Esophagus squamous epithelium (tissue), 5 donors: ENCODE measurements around the gene TACR2. TPM values are rescaled to one million over a fixed set of nuclear protein-coding genes. Genes with fewer than 3 reads are reported as not detected.

ENCODE experiments used
- DNase-seq: peaks from one replicate; lab custom pipeline; 2025; lab: John Stamatoyannopoulos, UW
- H3K27ac ChIP-seq, 4 donors: fragments of 200-600 bp; sonication (generic); one replicate each; pipeline ENCODE4 v1.5.1; 2016 to 2019; ENCODE audit warnings: mild to moderate bottlenecking in 1 of 4
- H3K27me3 ChIP-seq, 4 donors: fragments of 200-600 bp; sonication (generic); 1 replicate in 3 of 4; 2 replicates in 1 of 4; pipeline versions ENCODE4 v1.5.1 to v1.6.0; 2017 to 2021; ENCODE audit warnings: antibody characterized with exemption in 1 of 4
- H3K36me3 ChIP-seq, 3 donors: fragments of 200-600 bp; sonication (generic); one replicate each; pipeline ENCODE4 v1.5.1; 2016 to 2019
- H3K4me1 ChIP-seq, 3 donors: fragments of 200-600 bp; sonication (generic); one replicate each; pipeline ENCODE4 v1.5.1; 2017 to 2019
- H3K4me3 ChIP-seq, 4 donors: fragments of 200-600 bp; sonication (generic); 1 replicate in 3 of 4; 2 replicates in 1 of 4; pipeline ENCODE4 v1.5.1; 2016 to 2019; ENCODE audit warnings: mild to moderate bottlenecking in 2 of 4, moderate library complexity in 1 of 4
- H3K9me3 ChIP-seq, 3 donors: fragments of 200-600 bp; sonication (generic); one replicate each; pipeline ENCODE4 v1.5.1; 2016 to 2019
- CTCF ChIP-seq, 6 experiments: fragments of 450-650 bp in 4 of 6; fragments of 200-600 bp in 2 of 6; sonication (generic) in 2 of 6; IDR thresholded peaks; one replicate each; pipeline ENCODE4 v1.5.1; 2016 to 2019; ENCODE audit warnings: antibody characterized with exemption in 6 of 6, mild to moderate bottlenecking in 4 of 6, moderate library complexity in 4 of 6
- POLR2A ChIP-seq, 4 donors: fragments of 450-650 bp; IDR thresholded peaks; one replicate each; pipeline ENCODE4 v1.6.1; 2017; ENCODE audit warnings: antibody characterized with exemption in 4 of 4, mild to moderate bottlenecking in 4 of 4, moderate library complexity in 3 of 4
- WGBS, 2 donors: methylation state at CpG; one replicate each; pipeline ENCODE4 v1.1.5; 2018; 5-methylcytosine and 5-hydroxymethylcytosine counted together
- intact Hi-C: fragments of 100-400 bp; cut with DNase I; formaldehyde crosslinking; loops from one replicate; pipeline ENCODE4 v1.15.0; 2022
- total RNA-seq, 4 donors: library from RNA; depleted of rRNA; stranded (reverse); fragments of >200 nt; gene quantifications; one replicate each; pipeline ENCODE4 v1.1.0, GENCODE V29; 2016
- donor health status: DM: yes; HTN: yes; CAD: no.

TACR2 gene
- total RNA-seq, 4 donors from 2014 or later = 0.72 to 24.0 (median 4.4) TPM

- H3K27me3 ChIP-seq = no peaks in the 10 kb centered on the region
- DNase-seq = no peak
- H3K36me3 ChIP-seq = no peaks in the 10 kb centered on the region
- H3K4me3 ChIP-seq = peak overlapping the region in 1 of 4 donors; percentile 58
- intact Hi-C loops = loop anchor here (5.0 to 10.0 kb wide), 2 partner anchors 79 to 217 kb away; partner anchors contain the start of gene FAM241B
- peaks cover 0 to 19% (median 0%) of the 10 kb centered on the region in 3 donors for H3K4me1 ChIP-seq
- peak overlapping the region; percentile 15 to 94 (median 68) for H3K27ac ChIP-seq
- TF ChIP-seq POLR2A (IDR thresholded peaks at IDR 0.05) (no peak), CTCF (IDR thresholded peaks at IDR 0.05) (no peak)
- no peaks in the 10 kb centered on the region for H3K9me3 ChIP-seq
- 57 to 64% methylated on average over 6 to 7 of the region's 8 CpGs for WGBS, 2 donors
Observed at GRCh38 chr10:69418052-69418752, 1.5 kb upstream of the TACR2 start.

- intact Hi-C loops = loop anchor here (5.0 to 10.0 kb wide), 2 partner anchors 80 to 217 kb away; partner anchors contain the start of gene FAM241B
- DNase-seq = no peak
- peaks cover 0 to 25% (median 0%) of the 10 kb centered on the region in 3 donors for H3K4me1 ChIP-seq
- TF ChIP-seq CTCF (IDR thresholded peaks at IDR 0.05) = no peak
- TF ChIP-seq POLR2A (IDR thresholded peaks at IDR 0.05) = no peak
- no peaks in the 10 kb centered on the region for H3K9me3 ChIP-seq
- no peaks in the 10 kb centered on the region for H3K36me3 ChIP-seq
- peak overlapping the region in 2 of 4 donors; percentile 34 to 58 for H3K4me3 ChIP-seq
- peak overlapping the region; percentile 33 to 94 (median 68) for H3K27ac ChIP-seq
- H3K27me3 ChIP-seq = no peaks in the 10 kb centered on the region
- 63 to 82% methylated on average over 3 to 10 of the region's 11 CpGs for WGBS, 2 donors
Observed at GRCh38 chr10:69417542-69417941, 824 bp upstream of the TACR2 start.

GRCh38 chr10:69415951-69416350 lies 767 bp downstream of the TACR2 start:
- H3K4me1 ChIP-seq = peaks cover 0 to 30% (median 5%) of the 10 kb centered on the region in 3 donors
- no peak for TF ChIP-seq CTCF (IDR thresholded peaks at IDR 0.05)
- no peak for TF ChIP-seq POLR2A (IDR thresholded peaks at IDR 0.05)
- H3K4me3 ChIP-seq = peak overlapping the region in 3 of 4 donors; percentile 23 to 58 (median 34)
- H3K27me3 ChIP-seq = no peaks in the 10 kb centered on the region
- intact Hi-C loops = loop anchor here (5.0 to 10.0 kb wide), 2 partner anchors 81 to 219 kb away; partner anchors contain the start of gene FAM241B
- no peaks in the 10 kb centered on the region for H3K36me3 ChIP-seq
- WGBS, 2 donors = 81 to 89% methylated on average over 8 to 10 of the region's 10 CpGs
- DNase-seq = no peak
- H3K9me3 ChIP-seq = no peaks in the 10 kb centered on the region
- H3K27ac ChIP-seq = peak overlapping the region in 3 of 4 donors; percentile 62 to 94 (median 76)

- Histone ChIP-seq H3K27me3 (no peaks in the 10 kb centered on the region), H3K4me1 (peaks cover 0 to 32% (median 5%) of the 10 kb centered on the region in 3 donors), H3K9me3 (no peaks in the 10 kb centered on the region), H3K27ac (peak overlapping the region in 3 of 4 donors; percentile 62 to 94 (median 83)), H3K36me3 (no peaks in the 10 kb centered on the region), H3K4me3 (peak overlapping the region in 3 of 4 donors; percentile 23 to 58 (median 34))
- WGBS, 2 donors = 72 to 78% methylated on average over 7 to 8 of the region's 13 CpGs
- intact Hi-C loops = loop anchor here (5.0 to 10.0 kb wide), 2 partner anchors 82 to 220 kb away; partner anchors contain the start of gene FAM241B
- TF ChIP-seq CTCF (IDR thresholded peaks at IDR 0.05) (no peak), POLR2A (IDR thresholded peaks at IDR 0.05) (no peak)
- DNase-seq = no peak
Observed at GRCh38 chr10:69415049-69415448, 1.7 kb downstream of the TACR2 start.
